ENCODE data around the gene KCNB1.

KCNB1 gene

DNA sequence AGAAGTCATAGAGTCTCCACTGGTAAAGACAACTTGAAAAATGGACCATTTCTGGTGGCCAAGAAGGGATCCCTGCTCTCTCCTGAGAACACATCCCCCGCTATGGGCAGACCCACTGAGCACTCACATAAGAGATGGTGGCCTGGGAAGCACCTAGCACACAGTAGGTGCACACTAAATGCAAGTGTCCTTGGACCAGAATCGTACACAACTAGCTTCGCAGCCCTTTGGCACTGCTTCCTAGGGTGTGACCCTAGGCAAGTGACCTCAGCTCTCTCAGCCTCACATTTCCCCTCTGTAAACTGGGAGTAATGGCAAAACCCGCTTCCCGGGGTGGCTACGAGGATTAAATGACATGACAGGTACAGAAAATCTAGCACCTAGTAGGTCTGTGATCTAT is 35.1 kb downstream of the KCNB1 start:
- Histone ChIP-seq H3K4me2 (ENCODE audit: low read length) (no peak overlapping the region), H3K9me3 (ENCODE audit: control insufficient read depth, insufficient read depth, low read length) (no peaks in the 10 kb centered on the region), H3F3A (ENCODE audit: control insufficient read depth, insufficient read depth) (no peaks in the 10 kb centered on the region), H3K27ac (ENCODE audit: low read depth, low read length) (no peak overlapping the region), H3K79me2 (ENCODE audit: control insufficient read depth, low read length) (no peaks in the 10 kb centered on the region), H3K36me3 (ENCODE audit: control insufficient read depth, low read length) (no peaks in the 10 kb centered on the region), H3K27me3 (ENCODE audit: control insufficient read depth, low read length) (peaks cover 19% of the 10 kb centered on the region), H3K4me3 (ENCODE audit: low read length) (no peak overlapping the region), H4K20me1 (ENCODE audit: control insufficient read depth, insufficient read depth, low read depth, low read length) (no peaks in the 10 kb centered on the region), H3K9me2 (replicated peaks; ENCODE audit: control insufficient read depth, low read length) (no peaks in the 10 kb centered on the region), H3K4me1 (ENCODE audit: control insufficient read depth, low read length) (no peaks in the 10 kb centered on the region)
- TF ChIP-seq, protein P1, sequence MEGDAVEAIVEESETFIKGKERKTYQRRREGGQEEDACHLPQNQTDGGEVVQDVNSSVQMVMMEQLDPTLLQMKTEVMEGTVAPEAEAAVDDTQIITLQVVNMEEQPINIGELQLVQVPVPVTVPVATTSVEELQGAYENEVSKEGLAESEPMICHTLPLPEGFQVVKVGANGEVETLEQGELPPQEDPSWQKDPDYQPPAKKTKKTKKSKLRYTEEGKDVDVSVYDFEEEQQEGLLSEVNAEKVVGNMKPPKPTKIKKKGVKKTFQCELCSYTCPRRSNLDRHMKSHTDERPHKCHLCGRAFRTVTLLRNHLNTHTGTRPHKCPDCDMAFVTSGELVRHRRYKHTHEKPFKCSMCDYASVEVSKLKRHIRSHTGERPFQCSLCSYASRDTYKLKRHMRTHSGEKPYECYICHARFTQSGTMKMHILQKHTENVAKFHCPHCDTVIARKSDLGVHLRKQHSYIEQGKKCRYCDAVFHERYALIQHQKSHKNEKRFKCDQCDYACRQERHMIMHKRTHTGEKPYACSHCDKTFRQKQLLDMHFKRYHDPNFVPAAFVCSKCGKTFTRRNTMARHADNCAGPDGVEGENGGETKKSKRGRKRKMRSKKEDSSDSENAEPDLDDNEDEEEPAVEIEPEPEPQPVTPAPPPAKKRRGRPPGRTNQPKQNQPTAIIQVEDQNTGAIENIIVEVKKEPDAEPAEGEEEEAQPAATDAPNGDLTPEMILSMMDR (IDR thresholded peaks at IDR 0.05; ENCODE audit: low read depth, low read length, poor library complexity, severe bottlenecking): no peak
- no peak for TF ChIP-seq EZH2phosphoT487 (IDR thresholded peaks at IDR 0.05; ENCODE audit: borderline replicate concordance, low read length)

DNA sequence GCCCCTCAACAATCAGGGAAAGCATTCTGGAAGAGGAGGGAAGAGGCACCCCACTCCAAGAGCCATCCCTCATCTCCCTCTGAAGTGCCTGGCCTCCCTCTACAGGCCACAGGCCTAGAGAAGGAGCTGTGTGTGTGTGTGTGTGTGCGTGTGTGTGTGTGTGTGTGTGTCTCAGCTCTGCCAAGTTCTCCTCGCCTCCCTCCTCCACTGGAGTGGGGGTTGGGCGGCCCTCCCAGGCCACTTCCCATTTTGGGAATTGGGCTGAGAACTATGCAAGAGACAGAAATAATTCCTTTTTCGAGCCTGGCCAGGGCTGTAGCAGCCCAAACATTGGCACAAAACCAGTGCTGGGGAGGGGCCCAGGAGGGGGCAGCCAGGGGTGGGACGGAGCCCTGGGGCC is 35.7 kb downstream of the KCNB1 start:
- Histone ChIP-seq H3K9me3 (ENCODE audit: control insufficient read depth, insufficient read depth, low read length) (no peaks in the 10 kb centered on the region), H4K20me1 (ENCODE audit: control insufficient read depth, insufficient read depth, low read depth, low read length) (no peaks in the 10 kb centered on the region), H3K4me3 (ENCODE audit: low read length) (no peak overlapping the region), H3K9me2 (replicated peaks; ENCODE audit: control insufficient read depth, low read length) (no peaks in the 10 kb centered on the region), H3F3A (ENCODE audit: control insufficient read depth, insufficient read depth) (no peaks in the 10 kb centered on the region), H3K4me1 (ENCODE audit: control insufficient read depth, low read length) (no peaks in the 10 kb centered on the region), H3K79me2 (ENCODE audit: control insufficient read depth, low read length) (no peaks in the 10 kb centered on the region), H3K27me3 (ENCODE audit: control insufficient read depth, low read length) (peaks cover 19% of the 10 kb centered on the region), H3K36me3 (ENCODE audit: control insufficient read depth, low read length) (no peaks in the 10 kb centered on the region), H3K27ac (ENCODE audit: low read depth, low read length) (no peak overlapping the region), H3K4me2 (ENCODE audit: low read length) (no peak overlapping the region)
- no peak for TF ChIP-seq EZH2phosphoT487 (IDR thresholded peaks at IDR 0.05; ENCODE audit: borderline replicate concordance, low read length)
- TF ChIP-seq, protein P1 (IDR thresholded peaks at IDR 0.05; ENCODE audit: low read depth, low read length, poor library complexity, severe bottlenecking): no peak

DNA sequence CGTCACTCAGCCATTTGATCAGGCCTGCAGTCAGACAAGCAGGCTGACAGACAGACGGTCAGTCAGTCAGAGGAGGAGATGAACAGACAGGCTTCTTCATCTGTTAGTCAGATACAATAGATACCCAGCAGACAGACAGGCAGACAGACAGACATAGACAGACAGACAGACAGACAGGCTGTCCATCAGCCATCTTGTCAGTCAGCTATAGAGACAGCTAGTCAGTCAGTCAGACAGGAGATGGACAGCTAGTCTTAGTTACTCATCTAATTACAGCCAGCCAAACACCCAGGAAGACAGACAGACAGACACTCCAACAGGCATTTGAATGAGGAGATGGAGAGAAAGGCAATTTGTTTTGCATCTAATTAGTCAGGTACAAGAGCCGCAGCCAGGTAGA is 36.4 kb downstream of the KCNB1 start:
- Histone ChIP-seq H4K20me1 (ENCODE audit: control insufficient read depth, insufficient read depth, low read depth, low read length) (no peaks in the 10 kb centered on the region), H3K9me2 (replicated peaks; ENCODE audit: control insufficient read depth, low read length) (no peaks in the 10 kb centered on the region), H3F3A (ENCODE audit: control insufficient read depth, insufficient read depth) (no peaks in the 10 kb centered on the region), H3K4me1 (ENCODE audit: control insufficient read depth, low read length) (no peaks in the 10 kb centered on the region), H3K4me3 (ENCODE audit: low read length) (no peak overlapping the region), H3K36me3 (ENCODE audit: control insufficient read depth, low read length) (no peaks in the 10 kb centered on the region), H3K9me3 (ENCODE audit: control insufficient read depth, insufficient read depth, low read length) (no peaks in the 10 kb centered on the region), H3K4me2 (ENCODE audit: low read length) (no peak overlapping the region), H3K27ac (ENCODE audit: low read depth, low read length) (no peak overlapping the region), H3K27me3 (ENCODE audit: control insufficient read depth, low read length) (peaks cover 19% of the 10 kb centered on the region), H3K79me2 (ENCODE audit: control insufficient read depth, low read length) (no peaks in the 10 kb centered on the region)
- TF ChIP-seq, protein P1 (IDR thresholded peaks at IDR 0.05; ENCODE audit: low read depth, low read length, poor library complexity, severe bottlenecking): no peak
- TF ChIP-seq EZH2phosphoT487 (IDR thresholded peaks at IDR 0.05; ENCODE audit: borderline replicate concordance, low read length): no peak

DNA sequence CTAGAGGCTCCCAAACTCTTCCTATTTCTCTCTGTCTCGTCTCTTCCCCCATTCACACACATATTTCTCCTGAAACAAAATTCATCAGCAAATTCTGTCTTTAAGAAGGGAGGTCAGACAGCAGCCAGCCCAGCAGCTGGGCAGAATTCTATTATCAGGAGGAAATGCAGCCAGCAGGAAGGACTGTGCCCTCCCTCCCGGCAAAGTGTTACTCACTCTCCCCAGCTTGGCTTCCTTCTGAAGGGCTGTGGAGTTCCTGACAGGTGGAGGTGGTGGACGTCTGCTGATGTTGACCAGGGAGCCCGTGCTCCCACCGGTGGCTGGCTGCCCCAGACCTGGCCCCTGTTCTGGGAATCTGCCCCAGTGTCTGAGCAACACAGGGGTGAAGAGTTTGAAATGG is 37.3 kb downstream of the KCNB1 start:
- TF ChIP-seq EZH2phosphoT487 (IDR thresholded peaks at IDR 0.05; ENCODE audit: borderline replicate concordance, low read length): no peak
- TF ChIP-seq, protein P1 (IDR thresholded peaks at IDR 0.05; ENCODE audit: low read depth, low read length, poor library complexity, severe bottlenecking): no peak
- Histone ChIP-seq H3F3A (ENCODE audit: control insufficient read depth, insufficient read depth) (no peaks in the 10 kb centered on the region), H3K27ac (ENCODE audit: low read depth, low read length) (no peak overlapping the region), H3K9me2 (replicated peaks; ENCODE audit: control insufficient read depth, low read length) (no peaks in the 10 kb centered on the region), H3K4me1 (ENCODE audit: control insufficient read depth, low read length) (no peaks in the 10 kb centered on the region), H4K20me1 (ENCODE audit: control insufficient read depth, insufficient read depth, low read depth, low read length) (no peaks in the 10 kb centered on the region), H3K9me3 (ENCODE audit: control insufficient read depth, insufficient read depth, low read length) (no peaks in the 10 kb centered on the region), H3K36me3 (ENCODE audit: control insufficient read depth, low read length) (no peaks in the 10 kb centered on the region), H3K4me3 (ENCODE audit: low read length) (no peak overlapping the region), H3K4me2 (ENCODE audit: low read length) (no peak overlapping the region), H3K79me2 (ENCODE audit: control insufficient read depth, low read length) (no peaks in the 10 kb centered on the region), H3K27me3 (ENCODE audit: control insufficient read depth, low read length) (peaks cover 19% of the 10 kb centered on the region)

Data from DOHH2 (cell line).